GM19035 (cell line): ENCODE data around the gene SLC2A4.
"Not testable (repeated sequence)": the region's sequence is repeated elsewhere in the genome, so short reads cannot be mapped to it uniquely, and the experiment has no call there.

Source experiments
- ATAC-seq: cut with Tn5 transposase; IDR thresholded peaks from one replicate; pipeline ENCODE4 v1.9.1; 2021; ENCODE audit not compliant: unreplicated experiment

The SLC2A4 gene

DNA sequence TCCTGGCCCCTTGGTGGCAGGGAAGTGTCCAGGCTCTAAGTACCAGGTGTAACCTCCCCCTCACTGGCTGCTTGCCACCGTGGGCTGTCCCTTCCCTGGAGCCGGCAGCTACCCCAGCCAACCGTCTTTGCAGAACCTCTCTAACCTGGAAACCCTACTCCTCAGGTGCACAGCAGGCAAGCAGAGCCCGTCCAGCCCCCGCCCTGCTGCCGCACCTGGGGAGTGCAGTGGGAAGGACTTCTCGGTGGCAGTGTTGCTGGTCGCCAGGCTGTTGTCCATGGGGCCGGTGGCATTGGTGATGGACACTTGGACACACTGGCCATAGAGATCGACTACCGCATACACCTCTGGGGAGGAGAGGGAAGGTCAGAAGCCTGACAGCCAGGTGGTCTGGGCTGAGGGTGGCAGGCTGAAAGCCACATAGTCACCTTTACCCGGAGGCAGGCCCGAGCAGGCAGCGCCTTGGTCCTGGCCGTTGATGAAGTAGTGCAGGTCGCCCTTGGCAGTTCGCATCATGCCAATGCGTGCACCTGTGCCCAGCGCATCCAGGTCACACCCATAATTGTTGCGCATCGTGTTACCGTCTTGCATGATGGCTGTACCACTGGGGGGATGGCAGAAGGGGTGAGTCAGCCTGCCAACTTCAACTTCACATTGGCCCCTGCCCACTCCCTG lies 41.1 kb downstream of the SLC2A4 start:
- no peak for ATAC-seq

DNA sequence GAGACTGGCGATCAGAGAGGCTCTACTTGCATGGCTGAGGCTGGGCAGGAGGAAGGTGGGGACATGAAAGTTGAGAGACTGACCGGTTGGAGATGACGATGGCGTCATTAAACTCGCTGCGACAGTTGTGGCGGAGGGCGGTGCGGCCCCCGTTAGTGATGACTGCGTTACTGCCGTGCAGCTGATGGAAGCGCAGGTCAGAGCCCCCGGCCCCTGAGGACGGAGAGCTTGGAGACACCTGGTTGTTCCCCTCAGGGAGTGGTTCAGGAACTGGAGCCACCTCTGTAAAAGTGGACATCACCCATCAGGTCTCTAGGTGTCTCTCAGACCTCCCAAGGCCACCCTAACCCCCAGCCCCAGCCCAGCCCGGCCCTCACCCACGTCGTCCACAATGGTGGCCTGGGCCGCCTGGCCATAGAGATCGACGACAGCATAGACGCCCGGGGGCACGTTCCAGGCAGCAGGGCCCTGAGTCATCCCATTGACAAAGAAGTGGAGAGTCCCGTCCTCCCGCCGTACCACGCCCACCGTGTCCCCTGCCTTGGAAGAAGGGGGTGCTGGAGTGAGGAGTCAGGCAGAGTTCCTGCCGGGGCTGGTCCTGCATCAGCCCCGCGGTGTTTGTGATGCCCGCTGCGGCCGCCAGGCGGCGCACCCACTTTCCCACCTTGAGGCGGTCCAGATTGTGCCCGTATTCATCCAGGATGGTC lies 42.4 kb downstream of the SLC2A4 start:
- ATAC-seq: no peak

DNA sequence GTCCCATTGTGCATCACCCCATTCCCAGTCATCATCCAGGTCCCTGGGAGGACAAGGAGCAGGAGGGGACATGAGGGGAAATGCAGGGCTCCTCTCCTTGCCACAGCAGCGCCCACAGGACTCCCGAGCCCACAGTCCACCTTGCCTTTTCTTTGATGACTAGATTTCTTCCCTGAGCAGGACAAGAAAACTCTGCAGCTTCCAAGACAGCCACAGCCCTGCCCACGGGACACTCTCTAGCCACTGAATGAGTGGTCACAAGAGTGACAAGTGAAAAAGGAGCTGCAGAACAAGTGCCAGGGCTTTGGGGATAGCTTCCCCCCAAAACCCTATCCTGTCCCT lies 42.9 kb downstream of the SLC2A4 start:
- no peak for ATAC-seq

DNA sequence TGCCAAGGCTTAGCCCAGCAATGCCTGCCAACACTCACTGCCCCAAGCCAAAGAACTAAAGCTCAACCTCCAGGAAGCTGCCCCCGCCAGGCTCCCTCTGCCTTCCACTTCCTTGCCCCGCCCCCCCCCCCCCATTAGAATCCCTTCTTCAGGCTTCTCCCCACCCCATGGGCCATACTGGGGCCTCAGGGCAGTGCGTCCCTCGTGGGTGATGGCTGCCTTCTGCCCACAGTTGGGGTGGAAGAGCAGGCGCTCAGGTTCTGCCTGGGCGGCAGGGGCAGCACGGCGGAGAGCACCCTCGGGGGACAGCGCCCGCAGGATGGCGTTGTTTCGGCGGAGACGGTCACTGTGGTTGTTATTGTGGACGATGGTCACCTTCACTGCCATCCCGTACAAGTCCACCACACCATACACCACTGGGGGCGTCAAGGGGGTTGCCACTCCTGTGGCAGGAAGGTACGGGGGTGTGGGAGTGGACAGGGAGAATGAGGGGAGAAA lies 43.6 kb downstream of the SLC2A4 start:
- ATAC-seq: no peak

DNA sequence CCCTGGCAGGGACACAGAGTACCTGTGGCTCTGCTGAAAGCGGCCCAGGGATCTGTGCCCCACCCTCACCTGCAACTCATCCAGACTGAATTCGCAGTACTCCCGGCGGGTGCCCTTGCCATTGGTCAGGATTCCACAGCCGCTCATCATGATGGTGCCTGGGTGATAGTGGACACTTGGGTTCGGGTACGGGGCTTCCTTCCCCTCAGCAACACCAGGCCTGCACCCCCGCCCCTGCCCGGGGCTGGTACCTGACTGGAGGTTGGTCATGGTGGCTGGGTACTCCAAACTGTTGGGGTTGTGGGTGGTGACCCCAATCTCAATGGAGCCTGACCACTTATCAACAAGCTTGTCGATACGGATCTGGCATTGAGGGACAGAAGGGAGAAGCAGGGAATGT lies 44.7 kb downstream of the SLC2A4 start:
- no peak for ATAC-seq

DNA sequence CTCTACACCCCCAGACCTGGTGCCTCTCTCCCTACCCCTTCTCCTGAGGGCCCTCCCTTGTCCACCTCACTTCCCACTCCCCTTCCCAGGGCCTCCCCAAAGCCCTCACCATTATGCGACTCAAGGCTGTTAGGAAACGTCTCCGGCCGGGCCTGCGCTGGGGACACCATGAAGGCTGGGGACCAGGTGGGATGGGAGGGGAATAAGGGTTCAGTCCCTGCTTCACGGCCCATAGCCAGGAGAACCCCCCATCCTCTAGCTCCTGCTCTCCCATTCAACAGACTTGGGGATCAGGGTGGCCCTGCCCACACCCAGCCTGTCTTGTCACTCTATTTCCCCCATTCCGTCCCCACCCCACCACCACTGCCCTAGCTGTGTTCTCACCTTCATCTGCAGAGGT lies 45.5 kb downstream of the SLC2A4 start:
- ATAC-seq: no peak

DNA sequence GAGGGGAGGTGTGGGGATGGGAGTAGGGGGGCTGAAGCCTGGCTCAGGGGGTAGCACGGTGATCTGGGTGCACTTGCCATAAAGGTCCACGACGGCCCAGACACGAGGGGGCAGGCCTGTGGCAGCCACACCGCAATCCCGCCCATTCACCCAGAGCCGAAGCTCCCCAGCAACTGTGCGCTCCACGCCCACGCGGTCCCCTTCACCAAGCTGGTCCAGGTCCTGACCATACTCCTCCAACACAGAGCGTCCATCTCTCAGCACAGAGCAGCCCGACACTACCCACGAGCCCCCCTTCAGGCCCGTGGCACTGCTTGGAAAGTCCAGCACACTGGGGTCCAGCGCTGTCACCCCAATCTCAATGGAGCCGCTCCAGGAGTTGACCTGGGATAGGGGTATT lies 46.0 kb downstream of the SLC2A4 start:
- no peak for ATAC-seq

DNA sequence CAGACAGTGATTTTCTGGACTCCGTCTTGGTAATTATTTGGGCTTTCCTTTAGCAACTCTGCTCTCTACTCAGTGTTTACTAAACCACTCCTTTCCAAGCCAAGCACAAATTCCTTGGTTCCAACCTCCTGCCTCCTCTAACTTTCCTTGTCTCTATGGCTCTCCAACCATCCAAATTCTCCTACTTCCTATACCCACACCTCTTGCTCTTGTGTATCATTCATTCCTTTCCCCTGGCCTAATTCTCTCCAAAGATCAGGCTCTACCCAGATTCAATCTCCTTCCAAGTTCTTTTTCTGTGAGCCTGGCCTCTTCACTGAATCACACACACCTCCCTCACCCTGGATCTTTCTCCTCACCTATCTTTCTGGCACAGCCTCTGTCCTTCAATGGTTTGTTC lies 46.5 kb downstream of the SLC2A4 start:
- ATAC-seq: no peak

DNA sequence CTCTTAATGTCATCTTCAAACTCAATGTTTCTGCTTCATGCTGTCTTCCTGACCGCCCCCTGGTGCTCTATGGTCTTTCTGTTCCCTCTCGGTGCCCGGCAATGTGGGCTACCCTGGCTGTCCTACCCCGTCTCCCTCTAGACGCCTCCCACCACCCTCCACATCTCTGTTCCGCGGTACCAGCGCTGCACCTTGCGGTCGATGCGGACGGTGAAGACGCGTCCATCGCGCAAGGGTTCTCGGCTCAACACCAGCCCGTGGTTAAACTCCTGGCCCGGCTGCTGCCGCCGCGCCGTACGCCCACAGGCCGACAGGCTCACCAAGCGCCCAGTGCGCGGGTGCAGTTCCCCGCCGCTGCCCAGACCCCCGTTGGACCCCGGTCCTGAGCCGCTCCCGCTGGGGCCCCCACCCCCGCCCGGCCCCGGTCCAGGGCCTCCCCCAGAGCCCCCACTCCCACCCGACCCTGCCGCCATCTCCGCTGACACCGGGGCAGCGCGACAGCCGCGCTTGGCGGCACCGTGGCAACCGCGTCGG lies 47.4 kb downstream of the SLC2A4 start, which contains the start of gene NEURL4:
Gene NEURL4 (minus strand): TSS at position 496 of the 534 bp plus-strand sequence. CDS start 23 bp downstream, at position 473.
- ATAC-seq: peak; percentile 11

DNA sequence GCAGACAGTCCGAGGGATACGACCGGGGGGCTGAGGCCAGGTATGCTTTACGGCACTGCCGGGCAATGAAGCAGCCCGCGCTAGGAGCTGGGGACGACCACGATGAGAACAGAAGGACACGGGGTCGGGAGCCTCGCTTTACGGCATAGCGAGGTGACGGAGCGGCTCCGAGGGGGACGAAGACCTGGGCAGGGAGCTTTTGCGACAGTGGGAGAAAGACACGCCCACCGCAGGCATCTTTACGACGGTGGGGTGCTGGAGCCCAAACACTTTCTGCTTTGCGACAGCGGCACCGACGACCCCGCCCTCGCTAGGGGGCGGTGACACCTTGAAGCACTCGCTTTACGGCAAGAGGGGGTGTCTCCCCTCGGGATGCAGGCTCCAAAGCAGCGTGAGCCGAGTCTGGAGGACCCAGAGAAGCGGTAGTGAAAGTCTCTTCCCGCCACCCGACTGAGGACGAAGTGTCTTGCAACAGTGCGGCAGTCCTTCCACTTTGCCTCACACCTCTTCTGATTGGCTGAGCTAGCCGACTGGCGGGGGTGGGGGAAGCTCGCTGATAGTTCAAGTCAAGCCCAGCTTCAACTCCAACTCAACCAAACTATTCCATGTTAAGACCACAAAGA lies 48.0 kb downstream of the SLC2A4 start:
- peak; percentile 68 for ATAC-seq

DNA sequence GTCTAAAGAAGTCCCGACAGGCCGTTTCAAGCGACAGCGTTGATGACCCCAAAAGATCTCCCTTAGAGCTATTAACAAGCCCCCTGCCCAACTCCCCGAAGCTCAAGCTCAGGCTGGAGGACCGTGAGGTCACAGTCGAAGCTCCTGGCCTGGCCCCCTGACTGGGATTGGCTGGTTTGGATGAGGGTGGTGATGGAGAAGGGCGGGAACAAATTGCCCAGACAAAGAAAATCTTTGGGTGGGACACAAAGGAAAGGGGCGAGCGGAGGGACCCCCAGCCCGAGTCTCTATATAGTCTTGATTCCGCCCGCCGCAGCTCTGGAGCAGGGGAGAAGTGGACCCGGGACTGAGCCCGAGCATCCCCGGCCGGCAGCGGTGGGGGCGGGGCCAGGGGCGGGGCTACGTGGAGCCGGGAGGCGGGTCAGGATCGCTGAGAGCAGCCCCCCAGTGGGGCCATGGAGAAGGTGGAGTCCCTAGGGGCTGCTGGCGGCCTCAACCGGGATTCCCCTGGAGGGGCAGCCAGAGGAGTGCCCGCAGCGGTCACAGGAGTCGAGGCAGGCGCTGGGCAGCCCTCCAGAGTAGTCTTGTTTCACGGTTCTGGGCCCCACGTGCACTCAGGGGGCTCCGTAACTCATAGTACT lies 48.6 kb downstream of the SLC2A4 start:
- peak; percentile 44 for ATAC-seq

DNA sequence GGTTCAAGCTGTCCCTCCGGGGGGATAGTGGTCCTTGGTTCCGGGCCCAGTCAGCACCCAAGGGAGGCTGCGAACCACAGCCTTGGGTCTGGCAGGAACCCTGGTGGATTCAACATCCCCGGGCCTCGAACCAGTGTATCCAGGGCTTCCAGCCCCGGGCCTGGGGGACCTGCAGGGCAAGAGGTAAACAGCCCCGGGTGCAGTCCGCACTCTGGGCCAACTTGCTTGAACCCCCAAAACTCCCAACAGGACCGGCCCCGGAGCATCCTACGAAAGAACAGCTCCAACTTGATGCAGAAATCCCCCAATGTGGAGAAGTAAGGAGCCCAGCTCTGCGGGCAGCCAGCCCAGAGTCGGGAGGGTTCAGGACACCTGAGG lies 49.1 kb downstream of the SLC2A4 start:
- no peak for ATAC-seq

DNA sequence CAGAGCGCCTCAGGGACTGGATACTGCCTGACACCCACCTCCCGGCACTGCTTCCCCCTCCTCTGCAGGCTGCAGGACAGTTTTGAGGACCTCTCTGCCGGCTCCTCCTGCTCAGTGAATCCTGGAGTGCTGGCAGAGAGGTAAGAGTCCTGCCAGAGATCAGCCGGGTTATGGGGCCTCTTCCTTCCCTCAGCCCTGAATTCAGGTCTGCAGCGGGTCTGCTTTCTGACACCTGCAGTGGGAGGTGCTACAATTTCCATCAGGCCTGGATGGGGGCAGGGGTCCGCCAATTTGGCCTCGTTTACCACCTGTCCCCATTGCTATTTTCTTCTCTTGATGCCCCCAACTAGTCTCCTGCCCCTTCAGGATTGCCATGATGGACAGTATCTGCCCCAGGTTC lies 50.6 kb downstream of the SLC2A4 start:
- no peak for ATAC-seq

DNA sequence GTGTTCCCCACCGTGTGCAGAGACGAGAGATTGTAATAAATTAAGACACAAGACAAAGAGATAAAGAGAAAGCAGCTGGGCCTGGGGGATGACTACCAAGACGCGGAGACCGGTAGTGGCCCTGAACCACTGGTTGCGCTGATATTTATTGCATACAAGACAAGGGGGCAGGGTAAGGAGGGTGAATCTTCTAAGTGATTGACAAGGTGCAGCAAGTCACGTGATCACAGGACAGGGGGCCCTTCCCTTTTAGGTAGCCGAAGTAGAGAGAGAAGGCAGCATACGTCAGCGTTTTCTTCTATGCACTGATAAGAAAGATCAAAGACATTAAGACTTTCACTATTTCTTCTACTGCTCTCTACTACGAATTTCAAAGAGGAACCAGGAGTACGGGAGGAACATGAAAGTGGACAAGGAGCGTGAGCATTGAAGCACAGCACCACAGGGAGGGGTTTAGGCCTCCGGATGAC lies 51.1 kb downstream of the SLC2A4 start:
- ATAC-seq: not testable (repeated sequence)

DNA sequence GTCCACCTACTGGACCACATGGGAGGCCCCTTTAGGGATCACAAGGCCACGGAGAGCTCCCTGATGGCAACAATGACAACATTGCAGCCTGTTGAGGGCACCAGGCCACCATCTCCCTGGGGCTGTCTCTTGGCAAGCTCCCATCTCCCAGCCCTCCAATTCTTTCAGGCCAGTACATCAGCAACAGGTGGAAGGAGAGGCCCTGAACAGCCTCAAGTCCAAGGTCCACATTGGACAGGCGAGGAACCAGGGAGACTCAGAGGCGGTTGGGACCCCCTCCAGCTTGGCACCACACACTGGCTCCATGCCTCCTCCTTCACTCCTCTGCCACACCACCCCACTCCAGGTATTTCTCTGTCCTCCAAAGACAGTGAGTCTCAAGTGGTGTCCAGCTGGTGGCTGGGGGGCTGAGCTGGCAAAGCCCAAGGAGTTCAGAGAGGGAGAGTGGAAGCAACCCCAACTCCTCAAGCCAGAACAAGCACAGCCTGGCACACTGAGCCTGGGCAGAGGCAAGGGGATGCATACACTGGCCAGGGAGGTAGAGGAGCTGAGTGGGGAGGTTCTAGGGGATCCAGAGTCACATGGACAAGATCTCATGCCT lies 53.5 kb downstream of the SLC2A4 start:
- no peak for ATAC-seq

DNA sequence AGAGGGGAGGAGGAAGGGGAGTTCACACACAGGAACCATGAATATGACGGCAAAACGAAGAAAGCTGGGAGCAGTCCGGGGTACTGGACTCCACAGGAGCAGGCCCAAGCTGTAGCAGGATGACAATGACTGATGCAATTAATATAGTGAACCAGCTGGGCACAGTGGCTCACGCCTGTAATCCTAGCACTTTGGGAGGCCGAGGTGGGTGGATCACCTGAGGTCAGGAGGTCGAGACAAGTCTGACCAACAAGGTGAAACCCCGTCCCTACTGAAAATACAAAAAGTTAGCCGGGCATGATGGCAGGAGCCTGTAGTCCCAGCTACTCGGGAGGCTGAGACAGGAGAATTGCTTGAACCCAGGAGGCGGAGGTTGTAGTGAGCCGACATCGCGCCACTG lies 54.2 kb downstream of the SLC2A4 start:
- not testable (repeated sequence) for ATAC-seq

DNA sequence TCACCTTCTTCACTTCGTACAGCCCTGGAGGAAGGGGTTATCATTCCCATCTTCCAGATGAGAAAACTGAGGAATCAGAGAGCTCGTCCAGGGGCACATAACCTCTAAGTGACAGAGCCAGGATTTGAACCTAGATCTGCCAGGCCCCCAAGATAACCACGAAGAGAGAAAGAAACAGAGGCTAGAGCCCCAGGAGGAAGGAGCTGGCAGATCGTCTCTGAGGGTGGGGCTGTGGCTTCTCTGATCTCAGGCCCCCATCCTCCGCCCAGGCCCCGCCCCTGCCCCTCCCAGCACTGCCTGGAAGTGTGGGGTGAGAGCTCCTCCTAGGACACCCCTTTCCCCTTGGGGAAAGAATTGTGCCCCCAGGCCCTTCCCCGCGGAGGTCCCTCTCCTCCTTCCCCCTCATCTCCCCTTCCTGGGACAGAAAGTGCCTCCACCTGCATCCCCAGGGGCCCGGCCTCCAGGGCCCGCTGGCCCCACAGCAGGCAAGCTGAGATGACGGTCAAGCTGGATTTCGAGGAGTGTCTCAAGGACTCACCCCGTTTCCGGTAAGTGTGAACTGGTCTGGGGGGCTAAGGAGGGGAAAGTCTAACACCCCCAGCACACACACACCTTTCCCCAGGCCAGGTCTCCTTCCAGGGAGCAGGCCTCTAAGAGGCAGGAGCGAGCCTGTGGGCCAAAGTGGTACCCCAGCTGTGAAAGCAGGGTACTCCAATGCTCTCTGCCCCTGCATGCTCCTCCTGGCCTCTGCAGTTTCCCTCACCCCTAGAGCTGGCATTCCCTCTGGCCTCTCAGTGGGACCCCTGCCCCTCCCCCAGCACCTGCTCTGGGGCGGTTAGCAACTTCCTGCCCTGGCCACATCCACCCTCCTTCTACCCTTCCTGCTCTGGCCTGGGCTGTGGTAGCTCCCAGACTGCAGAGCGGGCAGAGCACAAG lies 55.0 kb downstream of the SLC2A4 start, which contains the start of gene ACAP1:
Gene ACAP1 (plus strand): TSS at position 290 of the 936 bp plus-strand sequence. CDS start 206 bp downstream, at position 496.
- peak; percentile 71 for ATAC-seq

DNA sequence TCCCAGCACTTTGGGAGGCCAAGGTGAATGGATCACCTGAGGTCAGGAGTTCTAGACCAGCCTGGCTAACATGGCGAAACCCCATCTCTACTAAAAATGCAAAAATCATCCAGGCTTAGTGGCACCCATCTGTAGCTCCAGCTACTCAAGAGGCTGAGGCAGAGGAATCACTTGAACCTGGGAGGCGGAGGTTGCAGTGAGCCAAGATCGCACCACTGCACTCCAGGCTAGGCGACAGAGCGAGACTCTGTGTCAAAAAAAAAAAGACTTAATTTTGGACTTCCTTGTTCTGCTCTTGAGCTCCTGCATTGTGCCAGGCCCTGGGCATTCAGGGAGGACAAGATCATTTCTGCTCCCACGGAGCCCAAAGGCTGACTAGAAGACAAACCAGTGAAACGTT lies 56.1 kb downstream of the SLC2A4 start:
- not testable (repeated sequence) for ATAC-seq
